Measurements from ENCODE around the gene CWC25.

CWC25 gene

GRCh38 chr17:38777641-38778250 lies 47.4 kb downstream of the CWC25 start:
- ATAC-seq (no peak), DNase-seq (ENCODE audit: low spot score in 2 of 2) (no peak)
- Mint-ChIP-seq H3K36me3 (peaks cover 93% of the 10 kb centered on the region), H3K4me3 (no peak overlapping the region), H3K4me1 (no peaks in the 10 kb centered on the region), H3K9me3 (no peaks in the 10 kb centered on the region), H3K27ac (peak overlapping the region; percentile 26)

- Mint-ChIP-seq H3K4me1 (no peaks in the 10 kb centered on the region), H3K27ac (no peak overlapping the region), H3K4me3 (no peak overlapping the region), H3K36me3 (peaks cover 93% of the 10 kb centered on the region), H3K9me3 (no peaks in the 10 kb centered on the region)
- DNase-seq (ENCODE audit: low spot score in 2 of 2) (no peak), ATAC-seq (no peak)
Measured at GRCh38 chr17:38773258-38773657, 51.9 kb downstream of the CWC25 start.

GRCh38 chr17:38768417-38768816 lies 56.7 kb downstream of the CWC25 start:
- Mint-ChIP-seq H3K36me3 (peaks cover 93% of the 10 kb centered on the region), H3K27ac (peak overlapping the region; percentile 71), H3K4me3 (no peak overlapping the region), H3K9me3 (no peaks in the 10 kb centered on the region), H3K4me1 (peaks cover 6% of the 10 kb centered on the region)
- DNase-seq (ENCODE audit: low spot score in 2 of 2), result no peak
- no peak for ATAC-seq

DNA sequence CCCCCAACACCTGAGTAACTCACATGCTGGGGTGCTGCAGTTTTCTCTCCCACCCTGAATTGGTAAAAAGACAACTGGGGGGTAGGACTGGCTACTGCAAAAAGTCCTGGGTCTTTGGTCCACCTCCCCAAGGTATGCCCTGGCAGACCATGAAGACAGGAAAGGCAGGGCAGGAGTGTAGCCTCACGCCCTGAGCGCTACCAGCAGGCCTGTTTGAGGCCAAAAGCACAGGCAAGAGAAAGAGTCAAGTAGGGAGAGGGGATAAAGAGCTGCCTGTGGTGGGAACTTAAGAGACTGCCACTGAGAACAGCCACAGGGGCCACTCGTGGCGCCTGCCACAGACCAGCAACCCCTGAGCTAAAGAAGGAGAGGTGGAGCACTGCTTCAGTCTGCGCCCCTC lies 58.8 kb downstream of the CWC25 start:
- ATAC-seq (no peak), DNase-seq (ENCODE audit: low spot score in 2 of 2) (no peak)
- Mint-ChIP-seq H3K9me3 (no peaks in the 10 kb centered on the region), H3K4me1 (peaks cover 12% of the 10 kb centered on the region), H3K36me3 (peaks cover 94% of the 10 kb centered on the region), H3K4me3 (no peak overlapping the region), H3K27ac (peak overlapping the region; percentile 54)

- no peak for ATAC-seq
- no peaks in the 10 kb centered on the region for H3K9me3 Mint-ChIP-seq
- no peak for DNase-seq (ENCODE audit: low spot score in 2 of 2)
- peaks cover 100% of the 10 kb centered on the region for H3K36me3 Mint-ChIP-seq
- peak overlapping the region; percentile 89 for H3K27ac Mint-ChIP-seq
- H3K4me3 Mint-ChIP-seq, result no peak overlapping the region
- H3K4me1 Mint-ChIP-seq, result peaks cover 22% of the 10 kb centered on the region
Measured at GRCh38 chr17:38762231-38762630, 62.9 kb downstream of the CWC25 start.

GRCh38 chr17:38761612-38762011 lies 63.5 kb downstream of the CWC25 start:
- no peak overlapping the region for H3K4me3 Mint-ChIP-seq
- DNase-seq (ENCODE audit: low spot score in 2 of 2) (no peak), ATAC-seq (peak; percentile 60)
- H3K36me3 Mint-ChIP-seq, result peaks cover 100% of the 10 kb centered on the region
- no peaks in the 10 kb centered on the region for H3K9me3 Mint-ChIP-seq
- peaks cover 22% of the 10 kb centered on the region for H3K4me1 Mint-ChIP-seq
- H3K27ac Mint-ChIP-seq, result peak overlapping the region; percentile 89

- no peak for DNase-seq (ENCODE audit: low spot score in 2 of 2)
- Mint-ChIP-seq H3K9me3 (no peaks in the 10 kb centered on the region), H3K4me1 (peaks cover 53% of the 10 kb centered on the region), H3K36me3 (peaks cover 74% of the 10 kb centered on the region), H3K27ac (peak overlapping the region; percentile 96), H3K4me3 (peak overlapping the region; percentile 85)
- ATAC-seq, result no peak
Measured at GRCh38 chr17:38753071-38753506, 72.0 kb downstream of the CWC25 start.

- no peaks in the 10 kb centered on the region for H3K9me3 Mint-ChIP-seq
- DNase-seq (ENCODE audit: low spot score in 2 of 2) (peak; percentile 79 to 97), ATAC-seq (peak; percentile 95)
- H3K4me3 Mint-ChIP-seq, result peak within 1 kb of the TSS; percentile 85
- peak within 1 kb of the TSS; percentile 96 for H3K27ac Mint-ChIP-seq
- H3K4me1 Mint-ChIP-seq, result peaks cover 59% of the 10 kb centered on the region
- peaks cover 68% of the 10 kb centered on the region for H3K36me3 Mint-ChIP-seq
Measured at GRCh38 chr17:38752308-38753070, 72.6 kb downstream of the CWC25 start, which contains the start of gene PSMB3. Gene PSMB3, plus strand, starts transcription at chr17:38752741. Its CDS starts 86 bp downstream, at chr17:38752827.

DNA sequence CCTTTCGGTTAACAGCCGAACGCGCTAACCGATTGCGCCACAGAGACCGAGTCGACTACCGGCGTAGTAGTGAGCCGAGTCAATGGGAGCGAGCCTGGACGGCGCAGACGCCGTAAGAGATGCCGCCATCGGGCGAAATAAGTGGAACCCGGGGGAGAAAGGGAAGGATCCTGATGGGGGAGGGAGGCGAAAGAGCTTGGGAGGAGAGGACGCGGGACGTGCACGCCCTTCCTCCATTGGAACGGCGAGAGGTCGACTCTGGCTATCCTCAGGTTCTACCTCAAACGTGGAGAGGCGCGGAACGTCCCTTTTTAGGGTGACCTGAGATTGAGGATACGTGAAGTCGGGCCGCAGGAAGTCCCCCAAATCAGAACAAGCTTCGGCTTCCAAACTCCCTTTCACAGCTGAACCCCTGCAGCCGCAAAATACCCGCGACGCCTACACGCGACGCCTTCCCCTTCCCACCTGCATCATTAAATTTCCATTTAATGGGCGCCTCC lies 73.3 kb downstream of the CWC25 start:
- ATAC-seq, result peak; percentile 58
- DNase-seq (ENCODE audit: low spot score in 2 of 2), result peak; percentile 88 to 97
- peaks cover 61% of the 10 kb centered on the region for H3K4me1 Mint-ChIP-seq
- H3K9me3 Mint-ChIP-seq, result no peaks in the 10 kb centered on the region
- peak overlapping the region; percentile 85 for H3K4me3 Mint-ChIP-seq
- peak overlapping the region; percentile 96 for H3K27ac Mint-ChIP-seq
- peaks cover 61% of the 10 kb centered on the region for H3K36me3 Mint-ChIP-seq

GRCh38 chr17:38751144-38751807 lies 73.8 kb downstream of the CWC25 start:
- Mint-ChIP-seq H3K27ac (peak overlapping the region; percentile 96), H3K4me3 (peak overlapping the region; percentile 85), H3K9me3 (no peaks in the 10 kb centered on the region), H3K4me1 (peaks cover 67% of the 10 kb centered on the region), H3K36me3 (peaks cover 56% of the 10 kb centered on the region)
- DNase-seq (ENCODE audit: low spot score in 2 of 2), result no peak
- ATAC-seq, result no peak

Measured in stimulated activated effector memory CD8-positive, alpha-beta T cell treated with anti-CD3 and anti-CD28 coated beads, Interleukin-12 subunit alpha, Interleukin-12 subunit beta, amount 100 ng/mL, for 72 hours (primary cell).